ENCODE data around the gene ZBTB12.
"Not testable (repeated sequence)": the region's sequence is repeated elsewhere in the genome, so short reads cannot be mapped to it uniquely, and the experiment has no call there.

ZBTB12 gene

DNA sequence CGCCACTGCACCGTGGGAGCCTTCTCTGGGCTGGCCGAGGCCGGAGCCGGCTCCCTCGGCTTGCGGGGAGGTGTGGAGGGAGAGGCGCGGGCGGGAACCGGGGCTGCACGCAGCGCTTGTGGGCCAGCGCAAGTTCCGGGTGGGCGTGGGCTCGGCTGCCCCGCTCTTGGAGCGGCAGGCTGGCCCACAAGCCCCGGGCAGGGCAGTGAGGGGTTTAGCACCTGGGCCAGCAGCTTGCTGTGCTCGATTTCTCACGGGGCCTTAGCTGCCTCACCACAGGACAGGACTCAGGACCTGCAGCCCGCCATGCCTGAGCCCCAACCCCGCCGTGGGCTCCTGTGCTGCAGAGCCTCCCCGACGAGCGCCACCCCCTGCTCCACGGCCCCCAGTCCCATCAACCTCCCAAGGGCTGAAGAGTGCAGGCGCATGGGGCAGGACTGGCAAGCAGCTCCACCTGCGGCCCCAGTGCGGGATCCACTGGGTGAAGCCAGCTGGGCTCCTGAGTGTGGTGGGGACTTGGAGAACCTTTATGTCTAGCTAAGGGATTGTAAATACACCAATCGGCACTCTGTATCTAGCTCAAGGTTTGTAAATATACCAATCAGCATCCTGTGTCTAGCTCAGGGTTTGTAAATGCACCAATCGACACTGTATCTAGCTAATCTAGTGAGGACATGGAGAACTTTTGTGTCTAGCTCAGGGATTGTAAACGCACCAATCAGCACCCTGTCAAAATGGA, 49.7 kb downstream of the ZBTB12 start:
- DNase-seq, result not testable (repeated sequence)

DNA sequence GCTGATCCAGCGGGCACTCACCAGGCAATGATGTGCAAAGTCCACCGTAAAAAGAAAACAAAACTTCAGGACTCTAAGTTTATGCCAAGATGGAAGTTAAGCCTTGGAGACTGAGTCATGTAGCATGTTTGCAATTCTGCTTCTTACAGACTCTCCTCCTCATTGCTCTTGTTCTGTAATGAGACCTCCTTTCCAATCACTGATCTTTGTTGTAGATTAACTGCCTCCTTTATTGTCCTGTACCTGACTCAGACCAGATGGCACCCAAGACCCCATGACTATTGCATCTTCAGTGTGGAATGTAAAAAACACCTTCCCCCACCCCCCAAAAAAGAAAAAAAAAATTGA, 50.4 kb downstream of the ZBTB12 start:
- no peak for DNase-seq

DNA sequence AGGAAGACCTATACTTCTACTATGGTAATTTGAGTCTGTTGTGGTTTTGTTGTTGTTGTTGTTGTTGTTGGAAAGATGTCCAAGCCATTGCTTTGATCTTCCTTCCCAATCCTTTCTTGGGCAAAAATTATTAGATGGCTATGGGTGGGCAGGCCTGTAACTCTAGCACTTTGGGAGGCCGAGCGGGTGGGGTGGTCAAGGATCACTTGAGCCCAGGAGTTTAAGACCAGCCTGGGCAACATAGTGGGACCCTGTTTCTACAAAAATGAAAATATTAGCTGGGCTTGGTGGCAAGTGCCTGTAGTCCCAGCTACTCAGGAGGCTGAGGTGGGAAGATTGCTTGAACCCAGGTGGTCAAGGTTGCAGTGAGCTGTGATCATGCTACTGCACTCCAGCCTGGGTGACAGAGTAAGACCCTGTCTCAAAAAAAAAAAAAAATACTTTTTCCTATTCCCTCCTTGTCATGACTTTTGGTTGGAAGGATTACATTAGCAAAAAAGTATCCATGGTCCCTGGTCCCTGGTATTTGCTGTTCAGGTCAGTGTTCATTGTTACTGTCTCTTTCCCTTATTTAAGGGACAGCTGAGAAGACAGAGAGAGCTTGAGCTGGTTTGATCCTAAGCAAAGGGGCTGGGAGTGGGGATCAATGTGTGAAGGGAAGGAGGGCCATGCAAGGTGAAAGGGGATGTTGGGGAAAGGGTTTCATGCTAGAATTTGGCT, 51.0 kb downstream of the ZBTB12 start:
- DNase-seq, result no peak
